Testis (tissue), 3 donors: ENCODE data around the gene DMPK. TPM values are rescaled to one million over a fixed set of nuclear protein-coding genes. Genes with fewer than 3 reads are reported as not detected.

ENCODE experiments used
- DNase-seq: peaks from one replicate; pipeline ENCODE4 v3.0.0-alpha.2; 2019
- H3K27ac ChIP-seq, 2 donors: fragments of 200-600 bp; sonication (generic); one replicate each; pipeline ENCODE4 v1.5.1; 2019
- H3K27me3 ChIP-seq: fragments of 200-600 bp; sonication (generic); one replicate; pipeline ENCODE4 v1.5.1; 2019
- H3K36me3 ChIP-seq: fragments of 200-600 bp; sonication (generic); one replicate; pipeline ENCODE4 v1.5.1; 2017; ENCODE audit warnings: low read depth; ENCODE audit errors: missing control alignments
- H3K4me1 ChIP-seq: fragments of 200-600 bp; sonication (generic); one replicate; pipeline ENCODE4 v1.5.1; 2019
- H3K4me3 ChIP-seq, 2 donors: fragments of 200-600 bp; sonication (generic); one replicate each; pipeline ENCODE4 v1.5.1; 2017 to 2019
- H3K9me3 ChIP-seq: fragments of 200-600 bp; sonication (generic); one replicate; pipeline ENCODE4 v1.5.1; 2017
- CTCF ChIP-seq, 3 experiments: fragments of 450-650 bp in 2 of 3; fragments of 200-600 bp in 1 of 3; sonication (generic) in 1 of 3; IDR thresholded peaks; one replicate each; pipeline ENCODE4 v1.5.1; 2016 to 2019; ENCODE audit warnings: antibody characterized with exemption in 3 of 3, mild to moderate bottlenecking in 2 of 3, moderate library complexity in 1 of 3
- POLR2A ChIP-seq: fragments of 450-650 bp; IDR thresholded peaks from one replicate; pipeline ENCODE4 v1.6.1; 2017; ENCODE audit warnings: antibody characterized with exemption, mild to moderate bottlenecking, moderate library complexity
- WGBS, 2 donors: methylation state at CpG; one replicate each; pipeline ENCODE4 v1.1.5; 2018; 5-methylcytosine and 5-hydroxymethylcytosine counted together
- intact Hi-C: fragments of 100-400 bp; cut with DNase I; formaldehyde crosslinking; loops from one replicate; pipeline ENCODE4 v1.15.1; 2023; ENCODE audit warnings: low total_unique reads
- polyA plus RNA-seq: library from polyadenylated mRNA; stranded (reverse); fragments of 350-450 nt; fragmentation: Illumina TruSeq; extraction: RNeasy Lipid Tissue Mini Kit (QIAGEN cat#74804); gene quantifications from one replicate; pipeline ENCODE4 v1.2.3, GENCODE V29; 2014; ENCODE audit warnings: low read depth, low replicate concordance; ENCODE audit not compliant: insufficient read depth
- total RNA-seq, 2 donors: library from RNA; depleted of rRNA; stranded (reverse); fragments of >200 nt; gene quantifications; one replicate each; pipeline ENCODE4 v1.2.3, GENCODE V29; 2016

Gene DMPK
- total and polyA plus RNA-seq, 3 donors from 2014 or later, result 42.6 to 68.8 (median 66.2) TPM

GRCh38 chr19:45816236-45817009, 34.1 kb upstream of the DMPK start:
- intact Hi-C loops, result no loop called here
- H3K36me3 ChIP-seq, result no peaks in the 10 kb centered on the region
- no peak for TF ChIP-seq POLR2A
- TF ChIP-seq CTCF (IDR thresholded peaks at IDR 0.05), result no peak
- H3K9me3 ChIP-seq, result no peaks in the 10 kb centered on the region
- 48 to 74% methylated on average over 9 to 16 of the region's 18 CpGs for WGBS, 2 donors
- no peaks in the 10 kb centered on the region for H3K4me1 ChIP-seq
- no peak for DNase-seq
- H3K4me3 ChIP-seq, result peak overlapping the region; percentile 31 to 47
- H3K27ac ChIP-seq, result no peak overlapping the region
- no peaks in the 10 kb centered on the region for H3K27me3 ChIP-seq

- 34 to 47% methylated on average over 37 to 42 of the region's 44 CpGs for WGBS, 2 donors
- Histone ChIP-seq H3K4me1 (no peaks in the 10 kb centered on the region), H3K36me3 (no peaks in the 10 kb centered on the region), H3K27ac (no peak overlapping the region), H3K27me3 (no peaks in the 10 kb centered on the region), H3K4me3 (peak overlapping the region; percentile 31 to 47), H3K9me3 (no peaks in the 10 kb centered on the region)
- peak; percentile 40 for DNase-seq
- TF ChIP-seq POLR2A, result no peak
- TF ChIP-seq CTCF (IDR thresholded peaks at IDR 0.05), result no peak
- intact Hi-C loops, result no loop called here
These were observed 33.4 kb upstream of the DMPK start for GRCh38 chr19:45815481-45816216.

- intact Hi-C loops, result no loop called here
- H3K4me3 ChIP-seq, result peak within 1 kb of the TSS; percentile 31 to 47
- WGBS, 2 donors, result 31 to 46% methylated on average over 28 to 39 of the region's 40 CpGs
These were observed 32.7 kb upstream of the DMPK start, which contains the start of gene RSPH6A for GRCh38 chr19:45814851-45815480. RSPH6A (minus strand) TSS chr19:45815308; CDS start chr19:45815176, 132 bp downstream.

GRCh38 chr19:45814166-45814780, 32.0 kb upstream of the DMPK start:
- intact Hi-C loops, result no loop called here
- H3K36me3 ChIP-seq, result no peaks in the 10 kb centered on the region
- peak overlapping the region in 1 of 2 donors; percentile 47 for H3K4me3 ChIP-seq
- no peaks in the 10 kb centered on the region for H3K9me3 ChIP-seq
- DNase-seq, result no peak
- TF ChIP-seq CTCF (IDR thresholded peaks at IDR 0.05) (no peak), POLR2A (no peak)
- H3K4me1 ChIP-seq, result peaks cover 2% of the 10 kb centered on the region
- H3K27ac ChIP-seq, result no peak overlapping the region
- 80 to 87% methylated on average over 4 to 11 of the region's 12 CpGs for WGBS, 2 donors
- H3K27me3 ChIP-seq, result no peaks in the 10 kb centered on the region

More at GRCh38 chr19:45814851-45815480, 32.7 kb upstream of the DMPK start, which contains the start of gene RSPH6A:
- no peak within 1 kb of the TSS for H3K27ac ChIP-seq
- no peak for DNase-seq
- no peaks in the 10 kb centered on the region for H3K36me3 ChIP-seq
- H3K9me3 ChIP-seq, result no peaks in the 10 kb centered on the region
- TF ChIP-seq POLR2A, result no peak
- no peak for TF ChIP-seq CTCF (IDR thresholded peaks at IDR 0.05)
- H3K4me1 ChIP-seq, result no peaks in the 10 kb centered on the region
- no peaks in the 10 kb centered on the region for H3K27me3 ChIP-seq
